ENCODE measurements around the gene TRAPPC13. TPM values are rescaled to one million over a fixed set of nuclear protein-coding genes. Genes with fewer than 3 reads are reported as not detected.
A peak's percentile ranks its signal among the peaks of the same experiment; 100 is the strongest.

TRAPPC13 gene
- polyA plus RNA-seq, 3 donors from 2014 or later, result 22.4 to 24.9 (median 22.6) TPM

GRCh38 chr5:65699338-65699737, 74.5 kb downstream of the TRAPPC13 start:
- no peaks in the 10 kb centered on the region for H3K4me1 Mint-ChIP-seq

GRCh38 chr5:65702036-65702435, 77.2 kb downstream of the TRAPPC13 start:
- Mint-ChIP-seq H3K9me3 (no peaks in the 10 kb centered on the region), H3K36me3 (peaks cover 7 to 40% (median 31%) of the 10 kb centered on the region in 3 donors), H3K4me1 (no peaks in the 10 kb centered on the region), H3K4me3 (no peak overlapping the region), H3K27me3 (ENCODE audit: low read depth in 3 of 3) (peaks cover 0 to 2% (median 0%) of the 10 kb centered on the region in 3 donors), H3K27ac (no peak overlapping the region)
- DNase-seq, result no peak

More at GRCh38 chr5:65699338-65699737, 74.5 kb downstream of the TRAPPC13 start:
- H3K27ac Mint-ChIP-seq, result no peak overlapping the region
- no peak overlapping the region for H3K4me3 Mint-ChIP-seq
- no peaks in the 10 kb centered on the region for H3K9me3 Mint-ChIP-seq
- H3K36me3 Mint-ChIP-seq, result peaks cover 4 to 36% (median 27%) of the 10 kb centered on the region in 3 donors
- DNase-seq, result no peak
- peaks cover 0 to 2% (median 0%) of the 10 kb centered on the region in 3 donors for H3K27me3 Mint-ChIP-seq (ENCODE audit: low read depth in 3 of 3)

- Mint-ChIP-seq H3K4me1 (no peaks in the 10 kb centered on the region), H3K27ac (peak overlapping the region in 2 of 6 donors; percentile 2 to 77), H3K27me3 (ENCODE audit: low read depth in 3 of 3) (peaks cover 0 to 2% (median 0%) of the 10 kb centered on the region in 3 donors), H3K4me3 (no peak overlapping the region), H3K9me3 (no peaks in the 10 kb centered on the region), H3K36me3 (peaks cover 6 to 29% (median 29%) of the 10 kb centered on the region in 3 donors)
- no peak for DNase-seq
These were observed 79.9 kb downstream of the TRAPPC13 start for GRCh38 chr5:65704621-65705239.

- H3K4me1 Mint-ChIP-seq, result no peaks in the 10 kb centered on the region
- DNase-seq, result no peak
- no peak overlapping the region for H3K4me3 Mint-ChIP-seq
- H3K27ac Mint-ChIP-seq, result no peak overlapping the region
- H3K36me3 Mint-ChIP-seq, result peaks cover 6 to 29% (median 13%) of the 10 kb centered on the region in 3 donors
- H3K9me3 Mint-ChIP-seq, result no peaks in the 10 kb centered on the region
- H3K27me3 Mint-ChIP-seq (ENCODE audit: low read depth in 3 of 3), result peaks cover 0 to 2% (median 0%) of the 10 kb centered on the region in 3 donors
These were observed 82.8 kb downstream of the TRAPPC13 start for GRCh38 chr5:65707663-65708062.

- peaks cover 0 to 2% (median 0%) of the 10 kb centered on the region in 3 donors for H3K27me3 Mint-ChIP-seq (ENCODE audit: low read depth in 3 of 3)
- H3K9me3 Mint-ChIP-seq, result no peaks in the 10 kb centered on the region
- H3K4me1 Mint-ChIP-seq, result no peaks in the 10 kb centered on the region
- no peak overlapping the region for H3K4me3 Mint-ChIP-seq
- DNase-seq, result no peak
- H3K27ac Mint-ChIP-seq, result no peak overlapping the region
- H3K36me3 Mint-ChIP-seq, result peaks cover 6 to 24% (median 8%) of the 10 kb centered on the region in 3 donors
These were observed 83.3 kb downstream of the TRAPPC13 start for GRCh38 chr5:65708145-65708544.

Other genes with a start within 250 kb of the TRAPPC13 start
- gene ADAMTS6, start 143.1 kb upstream of the TRAPPC13 start, polyA plus RNA-seq, result not detected
- gene CENPK, start 61.9 kb upstream of the TRAPPC13 start, polyA plus RNA-seq, result 10 to 100 TPM in 2 of 3 donors, 1 to 10 TPM in 1; 3.9 to 17.4 (median 15.4) TPM
- gene PPWD1, start 61.7 kb upstream of the TRAPPC13 start, polyA plus RNA-seq, result 10 to 100 TPM; 16.4 to 34.0 (median 21.4) TPM
- 10 to 100 TPM in 2 of 3 donors, 1 to 10 TPM in 1; 5.6 to 10.8 (median 10.8) TPM for gene TRIM23, start 694 bp upstream of the TRAPPC13 start, polyA plus RNA-seq
- gene SHLD3, start within 50 bp of the TRAPPC13 start, polyA plus RNA-seq, result 10 to 100 TPM in 2 of 3 donors, 1 to 10 TPM in 1; 3.5 to 12.8 (median 10.1) TPM
- gene SGTB, start 97.1 kb downstream of the TRAPPC13 start, polyA plus RNA-seq, result 1 to 10 TPM; 1.7 to 2.8 (median 2.4) TPM
- 1 to 10 TPM in 2 of 3 donors, under 1 TPM in 1; 0.76 to 1.2 (median 1.2) TPM for gene NLN, start 97.2 kb downstream of the TRAPPC13 start, polyA plus RNA-seq